Stimulated activated effector memory CD8-positive, alpha-beta T cell treated with anti-CD3 and anti-CD28 coated beads, Interleukin-12 subunit alpha, Interleukin-12 subunit beta, amount 100 ng/mL, for 72 hours (primary cell): ENCODE measurements around the gene SPDYE3.

ENCODE experiments used
- ATAC-seq: fragments of 150-1000 bp; cut with Tn5 transposase; 2 replicates; pipeline ENCODE4 v1.10.0; 2021
- DNase-seq, 2 donors: peaks; one replicate each; pipeline ENCODE4 v3.0.0; 2021 to 2022; ENCODE audit warnings: low spot score in 2 of 2
- H3K27ac Mint-ChIP-seq: one replicate; pipeline ENCODE4 v1.8.0; 2022; ENCODE audit warnings: mild to moderate bottlenecking, mixed read lengths
- H3K36me3 Mint-ChIP-seq: one replicate; pipeline ENCODE4 v1.8.0; 2022; ENCODE audit warnings: mild to moderate bottlenecking, mixed read lengths
- H3K4me1 Mint-ChIP-seq: one replicate; pipeline ENCODE4 v1.8.0; 2022; ENCODE audit warnings: mixed read lengths
- H3K4me3 Mint-ChIP-seq: one replicate; pipeline ENCODE4 v1.8.0; 2022; ENCODE audit warnings: mild to moderate bottlenecking, mixed read lengths
- H3K9me3 Mint-ChIP-seq: one replicate; pipeline ENCODE4 v1.8.0; 2022; ENCODE audit warnings: mixed read lengths

SPDYE3 gene

GRCh38 chr7:100369105-100369504 lies 61.6 kb downstream of the SPDYE3 start:
- H3K4me3 Mint-ChIP-seq, result no peak overlapping the region
- no peak for ATAC-seq
- no peaks in the 10 kb centered on the region for H3K9me3 Mint-ChIP-seq
- H3K36me3 Mint-ChIP-seq, result peaks cover 47% of the 10 kb centered on the region
- no peak for DNase-seq
- peaks cover 60% of the 10 kb centered on the region for H3K4me1 Mint-ChIP-seq
- peak overlapping the region; percentile 54 for H3K27ac Mint-ChIP-seq

- Mint-ChIP-seq H3K4me1 (peaks cover 61% of the 10 kb centered on the region), H3K4me3 (no peak overlapping the region), H3K27ac (peak overlapping the region; percentile 96), H3K9me3 (no peaks in the 10 kb centered on the region), H3K36me3 (peaks cover 39% of the 10 kb centered on the region)
- ATAC-seq, result no peak
- DNase-seq, result no peak
These were observed 62.8 kb downstream of the SPDYE3 start for GRCh38 chr7:100370303-100370702.

- no peaks in the 10 kb centered on the region for H3K9me3 Mint-ChIP-seq
- H3K36me3 Mint-ChIP-seq, result peaks cover 34% of the 10 kb centered on the region
- no peak for ATAC-seq
- H3K27ac Mint-ChIP-seq, result peak overlapping the region; percentile 96
- no peak for DNase-seq
- no peak overlapping the region for H3K4me3 Mint-ChIP-seq
- peaks cover 57% of the 10 kb centered on the region for H3K4me1 Mint-ChIP-seq
These were observed 63.2 kb downstream of the SPDYE3 start for GRCh38 chr7:100370746-100371145.

GRCh38 chr7:100371561-100372171 lies 64.2 kb downstream of the SPDYE3 start:
- ATAC-seq, result peak; percentile 1
- H3K4me1 Mint-ChIP-seq, result peaks cover 48% of the 10 kb centered on the region

More at GRCh38 chr7:100371561-100372171, 64.2 kb downstream of the SPDYE3 start:
- peak overlapping the region; percentile 54 for H3K4me3 Mint-ChIP-seq
- H3K9me3 Mint-ChIP-seq, result no peaks in the 10 kb centered on the region
- H3K27ac Mint-ChIP-seq, result peak overlapping the region; percentile 96
- H3K36me3 Mint-ChIP-seq, result peaks cover 25% of the 10 kb centered on the region
- no peak for DNase-seq
